ENCODE measurements around the gene HOXA3.
A peak's percentile ranks its signal among the peaks of the same experiment; 100 is the strongest.

The HOXA3 gene

DNA sequence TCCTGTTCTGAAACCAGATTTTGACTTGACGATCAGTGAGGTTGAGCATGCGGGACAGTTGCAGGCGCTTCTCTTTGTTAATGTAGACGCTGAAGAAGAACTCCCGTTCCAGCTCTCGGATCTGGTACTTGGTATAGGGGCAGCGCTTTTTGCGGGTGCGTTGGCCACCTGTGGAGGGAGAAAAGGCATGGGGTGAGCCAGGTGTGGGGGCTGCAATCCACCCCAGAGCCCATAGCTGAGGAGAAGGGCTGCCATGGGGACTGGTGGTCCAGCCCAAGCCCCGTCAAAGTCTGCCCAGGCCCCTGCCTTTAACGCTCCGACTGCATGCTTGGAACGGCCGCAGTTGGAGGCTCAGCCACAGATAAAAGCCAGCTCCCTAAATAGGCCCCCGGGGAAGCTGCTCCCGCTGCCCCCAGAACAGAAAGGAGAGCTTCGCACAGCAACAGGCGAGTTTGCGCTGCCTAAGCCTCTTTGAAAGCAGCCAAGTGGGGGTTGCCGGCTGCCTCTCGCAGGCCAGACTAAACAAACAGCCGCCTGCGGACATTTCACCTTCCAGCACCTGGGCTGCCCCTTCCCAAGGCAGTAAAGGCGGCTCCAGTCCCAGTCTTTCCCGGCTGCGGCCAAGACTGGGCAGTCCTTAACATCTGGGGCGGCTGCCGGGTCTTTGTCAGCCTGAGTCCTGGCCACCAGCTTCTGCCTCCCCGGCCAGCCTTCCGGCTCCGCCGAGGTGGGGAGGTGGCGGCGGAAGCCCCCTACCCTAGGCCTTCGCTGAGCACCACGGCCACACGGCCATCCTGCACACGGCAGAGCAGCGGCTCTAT, 30.7 kb upstream of the HOXA3 start:
- Histone ChIP-seq H3K18ac (ENCODE audit: low read length) (no peak overlapping the region), H3K4me2 (ENCODE audit: low read length) (peak overlapping the region; percentile 2), H4K8ac (ENCODE audit: low read depth, low read length) (no peak overlapping the region), H3K23ac (ENCODE audit: low read length) (no peak overlapping the region), H3K79me2 (ENCODE audit: control insufficient read depth, insufficient read depth, low read length) (no peaks in the 10 kb centered on the region), H3K56ac (ENCODE audit: low read length) (no peak overlapping the region), H3K4me3 (ENCODE audit: low read length) (no peak overlapping the region), H3K4me1 (ENCODE audit: control insufficient read depth, low read depth, low read length) (no peaks in the 10 kb centered on the region), H4K5ac (ENCODE audit: low read length) (no peak overlapping the region), H2BK15ac (replicated peaks; ENCODE audit: low read depth) (no peak overlapping the region), H2AK5ac (ENCODE audit: low read length) (no peak overlapping the region), H3K36me3 (ENCODE audit: control insufficient read depth, insufficient read depth, low read length) (no peaks in the 10 kb centered on the region), H2BK5ac (ENCODE audit: low read length) (no peak overlapping the region), H3K9ac (ENCODE audit: low read length) (no peak overlapping the region), H3K4ac (ENCODE audit: low read depth, low read length) (no peak overlapping the region), H3K79me1 (ENCODE audit: low read length) (no peaks in the 10 kb centered on the region), H3K27ac (ENCODE audit: low read depth, low read length) (no peak overlapping the region), H3K27me3 (ENCODE audit: insufficient read depth, low read length, poor library complexity) (peaks cover 84% of the 10 kb centered on the region), H2BK120ac (ENCODE audit: low read depth, low read length) (no peak overlapping the region)
- no CpG with 5 or more reads among the region's 39 CpGs for WGBS (ENCODE audit: extremely low coverage, insufficient coverage, low lambda C conversion rate)
- DNase-seq: peak; percentile 86

DNA sequence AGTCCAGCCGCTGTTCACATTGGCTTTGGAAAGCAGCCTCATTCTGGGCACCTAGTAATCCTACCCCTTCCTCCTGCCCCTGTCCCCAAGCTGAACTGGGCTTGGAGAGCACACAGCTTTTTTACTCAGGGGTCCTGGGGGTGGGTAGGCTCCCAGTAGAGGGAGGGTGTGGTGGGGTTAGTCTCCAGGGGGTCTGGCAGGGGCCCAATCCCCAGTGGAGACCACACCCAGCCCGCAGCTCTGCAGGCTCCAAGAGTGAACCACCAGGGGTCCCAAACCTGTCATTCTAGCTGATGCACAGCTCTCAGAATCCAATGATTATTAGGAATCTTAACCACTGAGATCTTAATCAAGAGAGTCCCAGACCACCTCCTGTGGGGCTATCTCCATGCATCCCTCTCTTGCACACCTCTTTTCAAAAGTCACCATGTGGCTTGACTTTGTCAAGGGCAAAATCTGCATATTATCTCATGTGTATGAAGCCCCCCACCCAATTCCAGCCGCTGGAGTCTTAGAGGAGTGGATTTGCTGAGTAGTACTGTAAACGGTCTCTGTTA, 30.0 kb upstream of the HOXA3 start:
- no peak overlapping the region for H2BK15ac ChIP-seq (replicated peaks; ENCODE audit: low read depth)
- no CpG with 5 or more reads among the region's 4 CpGs for WGBS (ENCODE audit: extremely low coverage, insufficient coverage, low lambda C conversion rate)
- no peak overlapping the region for H3K18ac ChIP-seq (ENCODE audit: low read length)
- H3K4me1 ChIP-seq (ENCODE audit: control insufficient read depth, low read depth, low read length): no peaks in the 10 kb centered on the region
- H4K8ac ChIP-seq (ENCODE audit: low read depth, low read length): no peak overlapping the region
- H2AK5ac ChIP-seq (ENCODE audit: low read length): no peak overlapping the region
- H2BK120ac ChIP-seq (ENCODE audit: low read depth, low read length): no peak overlapping the region
- H3K27me3 ChIP-seq (ENCODE audit: insufficient read depth, low read length, poor library complexity): peaks cover 84% of the 10 kb centered on the region
- no peaks in the 10 kb centered on the region for H3K36me3 ChIP-seq (ENCODE audit: control insufficient read depth, insufficient read depth, low read length)
- no peak overlapping the region for H3K4ac ChIP-seq (ENCODE audit: low read depth, low read length)
- no peak overlapping the region for H3K27ac ChIP-seq (ENCODE audit: low read depth, low read length)
- no peak overlapping the region for H2BK5ac ChIP-seq (ENCODE audit: low read length)
- no peaks in the 10 kb centered on the region for H3K79me1 ChIP-seq (ENCODE audit: low read length)
- no peak overlapping the region for H3K23ac ChIP-seq (ENCODE audit: low read length)
- H3K56ac ChIP-seq (ENCODE audit: low read length): no peak overlapping the region
- no peak for DNase-seq
- H4K5ac ChIP-seq (ENCODE audit: low read length): no peak overlapping the region
- H3K9ac ChIP-seq (ENCODE audit: low read length): no peak overlapping the region
- no peak overlapping the region for H3K4me3 ChIP-seq (ENCODE audit: low read length)
- no peak overlapping the region for H3K4me2 ChIP-seq (ENCODE audit: low read length)
- H3K79me2 ChIP-seq (ENCODE audit: control insufficient read depth, insufficient read depth, low read length): no peaks in the 10 kb centered on the region

DNA sequence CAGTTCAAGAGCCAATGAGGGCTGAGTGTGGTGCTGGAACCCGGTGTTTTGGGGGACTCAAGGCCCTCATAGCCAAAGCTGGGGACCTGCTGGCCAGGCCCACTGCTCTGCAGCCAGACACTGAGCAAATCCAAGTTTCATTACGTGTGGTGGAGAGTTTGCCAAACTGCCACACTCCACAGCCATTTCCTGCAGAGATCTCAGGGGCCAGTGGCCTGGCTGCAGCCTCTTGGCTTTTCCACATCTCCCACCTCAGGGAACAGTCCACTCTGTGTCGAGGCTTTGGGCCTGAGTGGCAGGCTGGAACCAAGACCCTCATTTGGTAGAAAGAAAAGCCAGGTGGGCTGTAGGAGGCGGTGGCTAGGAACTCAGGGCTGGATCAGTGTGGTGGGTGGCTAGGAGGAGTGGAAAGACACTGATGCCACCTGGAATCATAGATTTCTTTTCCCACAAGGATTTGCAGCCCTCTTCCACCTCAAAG, 29.5 kb upstream of the HOXA3 start:
- H3K27me3 ChIP-seq (ENCODE audit: insufficient read depth, low read length, poor library complexity): peaks cover 85% of the 10 kb centered on the region

DNA sequence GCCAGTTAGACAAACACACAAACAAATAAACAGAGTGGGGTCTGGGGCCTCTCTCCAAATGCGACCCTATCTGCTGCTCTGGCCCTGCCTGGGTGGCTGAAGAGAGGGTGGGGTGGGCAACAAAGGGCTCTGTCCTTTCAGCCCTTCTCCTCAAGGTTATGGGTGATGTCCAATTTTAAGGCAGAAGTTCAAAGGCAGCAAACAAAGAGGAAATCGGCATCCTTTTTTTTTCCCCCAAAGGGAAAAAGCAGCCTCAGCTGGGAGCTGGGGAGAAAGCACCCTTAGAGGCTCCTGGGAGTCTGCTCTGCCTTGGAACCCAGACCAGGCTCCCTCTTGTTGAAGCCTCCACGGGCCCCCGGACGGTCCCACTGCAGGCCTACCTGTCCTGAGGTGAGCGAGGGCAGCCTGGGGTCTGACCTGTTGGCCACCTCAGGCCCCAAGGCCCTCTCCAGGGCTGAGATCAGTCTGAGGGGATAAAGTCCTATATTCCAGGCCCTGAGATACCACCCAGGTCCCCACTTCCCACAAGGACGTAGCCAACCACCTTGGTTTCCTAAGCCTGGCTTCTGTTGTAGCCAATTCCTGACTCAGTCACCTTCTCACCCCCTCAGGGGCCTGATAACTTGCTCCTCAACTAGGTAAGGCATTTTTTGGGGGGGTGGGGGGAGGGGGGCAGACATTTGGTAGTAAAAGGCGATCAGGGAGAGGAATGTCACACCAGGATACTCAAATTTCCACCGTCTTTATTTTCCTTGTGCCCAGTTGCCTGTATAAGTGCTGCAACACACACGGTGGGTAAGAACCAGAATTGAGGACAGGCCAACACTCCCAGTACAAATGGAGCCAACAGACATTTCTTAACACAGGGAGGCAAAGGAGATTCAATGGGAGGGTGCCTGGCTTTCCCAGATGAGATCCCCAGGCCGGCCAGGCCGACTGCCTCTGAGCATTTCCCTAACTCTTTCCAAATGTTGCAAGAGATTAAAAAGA, 28.3 kb upstream of the HOXA3 start:
- Histone ChIP-seq H3K79me2 (ENCODE audit: control insufficient read depth, insufficient read depth, low read length) (no peaks in the 10 kb centered on the region), H4K8ac (ENCODE audit: low read depth, low read length) (no peak overlapping the region), H3K4me2 (ENCODE audit: low read length) (no peak overlapping the region), H3K56ac (ENCODE audit: low read length) (no peak overlapping the region), H3K79me1 (ENCODE audit: low read length) (no peaks in the 10 kb centered on the region), H4K5ac (ENCODE audit: low read length) (no peak overlapping the region), H3K4me1 (ENCODE audit: control insufficient read depth, low read depth, low read length) (no peaks in the 10 kb centered on the region), H3K36me3 (ENCODE audit: control insufficient read depth, insufficient read depth, low read length) (no peaks in the 10 kb centered on the region), H3K23ac (ENCODE audit: low read length) (no peak overlapping the region), H3K4me3 (ENCODE audit: low read length) (no peak overlapping the region), H3K18ac (ENCODE audit: low read length) (no peak overlapping the region), H2AK5ac (ENCODE audit: low read length) (no peak overlapping the region), H3K27ac (ENCODE audit: low read depth, low read length) (no peak overlapping the region), H2BK120ac (ENCODE audit: low read depth, low read length) (no peak overlapping the region), H3K4ac (ENCODE audit: low read depth, low read length) (no peak overlapping the region), H3K27me3 (ENCODE audit: insufficient read depth, low read length, poor library complexity) (peaks cover 87% of the 10 kb centered on the region), H3K9ac (ENCODE audit: low read length) (no peak overlapping the region), H2BK15ac (replicated peaks; ENCODE audit: low read depth) (no peak overlapping the region), H2BK5ac (ENCODE audit: low read length) (no peak overlapping the region)
- DNase-seq: no peak
- no CpG with 5 or more reads among the region's 12 CpGs for WGBS (ENCODE audit: extremely low coverage, insufficient coverage, low lambda C conversion rate)

More for the DNA sequence above, 29.5 kb upstream of the HOXA3 start:
- Histone ChIP-seq H2BK120ac (ENCODE audit: low read depth, low read length) (no peak overlapping the region), H3K56ac (ENCODE audit: low read length) (no peak overlapping the region), H4K5ac (ENCODE audit: low read length) (no peak overlapping the region), H3K23ac (ENCODE audit: low read length) (no peak overlapping the region), H3K36me3 (ENCODE audit: control insufficient read depth, insufficient read depth, low read length) (no peaks in the 10 kb centered on the region), H3K79me1 (ENCODE audit: low read length) (no peaks in the 10 kb centered on the region), H3K18ac (ENCODE audit: low read length) (no peak overlapping the region), H3K4me3 (ENCODE audit: low read length) (no peak overlapping the region), H3K4me1 (ENCODE audit: control insufficient read depth, low read depth, low read length) (no peaks in the 10 kb centered on the region), H2BK15ac (replicated peaks; ENCODE audit: low read depth) (no peak overlapping the region), H3K9ac (ENCODE audit: low read length) (no peak overlapping the region), H2AK5ac (ENCODE audit: low read length) (no peak overlapping the region), H3K79me2 (ENCODE audit: control insufficient read depth, insufficient read depth, low read length) (no peaks in the 10 kb centered on the region), H3K4ac (ENCODE audit: low read depth, low read length) (no peak overlapping the region), H3K4me2 (ENCODE audit: low read length) (no peak overlapping the region), H4K8ac (ENCODE audit: low read depth, low read length) (no peak overlapping the region), H3K27ac (ENCODE audit: low read depth, low read length) (no peak overlapping the region), H2BK5ac (ENCODE audit: low read length) (no peak overlapping the region)
- WGBS (ENCODE audit: extremely low coverage, insufficient coverage, low lambda C conversion rate): no CpG with 5 or more reads among the region's 4 CpGs
- no peak for DNase-seq

DNA sequence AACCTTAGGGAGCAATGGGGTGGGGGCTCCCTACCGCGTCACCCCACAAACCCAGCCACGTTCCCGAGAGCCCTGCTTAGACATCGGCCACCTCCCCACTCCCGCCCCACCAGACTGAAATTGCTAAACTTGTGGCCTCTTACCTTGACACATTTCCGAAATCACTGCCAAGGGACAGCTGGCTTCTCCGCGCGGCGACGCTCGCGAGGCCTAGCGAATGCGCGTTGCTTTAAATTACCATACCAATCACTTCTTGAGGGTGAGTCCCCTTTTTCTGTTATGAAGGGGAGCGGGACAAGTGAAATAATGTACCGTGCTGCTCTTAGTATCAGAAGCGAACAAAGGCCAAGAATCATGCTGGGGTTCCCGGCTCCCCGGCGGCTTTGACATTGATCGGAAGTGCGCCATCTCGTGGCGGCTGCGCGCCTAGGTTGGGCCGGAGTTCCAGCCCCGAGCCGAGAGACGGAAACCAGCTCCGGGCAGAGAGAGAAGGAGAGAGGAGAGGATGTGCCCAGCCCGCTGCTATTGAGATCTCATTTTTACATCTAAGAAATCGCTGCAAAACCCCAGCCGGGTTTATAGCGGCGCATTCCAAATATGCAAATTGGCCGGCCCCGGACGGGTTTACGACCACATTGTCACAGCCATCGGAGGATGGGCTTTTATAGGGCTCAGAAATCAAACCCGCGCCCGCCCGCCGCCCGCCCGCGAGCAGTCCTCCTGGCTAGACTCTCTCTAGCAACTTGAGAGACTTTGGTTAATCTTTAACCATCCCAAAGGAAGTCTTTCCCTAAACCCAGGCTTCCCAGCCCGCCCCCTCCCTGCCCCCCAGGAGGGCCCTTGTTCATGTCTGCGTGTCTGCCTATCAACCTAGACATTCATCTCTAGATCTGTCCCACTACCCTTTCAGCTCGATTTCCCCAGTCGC, 27.4 kb upstream of the HOXA3 start:
- Histone ChIP-seq H3K4ac (ENCODE audit: low read depth, low read length) (no peak overlapping the region), H3K4me2 (ENCODE audit: low read length) (peak overlapping the region; percentile 58), H4K5ac (ENCODE audit: low read length) (no peak overlapping the region), H2BK5ac (ENCODE audit: low read length) (no peak overlapping the region), H3K27me3 (ENCODE audit: insufficient read depth, low read length, poor library complexity) (peaks cover 89% of the 10 kb centered on the region), H3K79me2 (ENCODE audit: control insufficient read depth, insufficient read depth, low read length) (no peaks in the 10 kb centered on the region), H3K23ac (ENCODE audit: low read length) (no peak overlapping the region), H2AK5ac (ENCODE audit: low read length) (no peak overlapping the region), H3K9ac (ENCODE audit: low read length) (no peak overlapping the region), H3K18ac (ENCODE audit: low read length) (no peak overlapping the region), H3K36me3 (ENCODE audit: control insufficient read depth, insufficient read depth, low read length) (no peaks in the 10 kb centered on the region), H3K4me1 (ENCODE audit: control insufficient read depth, low read depth, low read length) (no peaks in the 10 kb centered on the region), H2BK15ac (replicated peaks; ENCODE audit: low read depth) (no peak overlapping the region), H3K56ac (ENCODE audit: low read length) (peak overlapping the region; percentile 6), H3K4me3 (ENCODE audit: low read length) (no peak overlapping the region), H3K79me1 (ENCODE audit: low read length) (no peaks in the 10 kb centered on the region), H2BK120ac (ENCODE audit: low read depth, low read length) (no peak overlapping the region), H4K8ac (ENCODE audit: low read depth, low read length) (no peak overlapping the region), H3K27ac (ENCODE audit: low read depth, low read length) (no peak overlapping the region)
- WGBS (ENCODE audit: extremely low coverage, insufficient coverage, low lambda C conversion rate): no CpG with 5 or more reads among the region's 56 CpGs
- peak; percentile 83 for DNase-seq

Measured in mesendoderm (in vitro differentiated cells).